ENCODE data around the gene CDC42SE2.

CDC42SE2 gene

GRCh38 chr5:131377346-131377745 lies 113.5 kb downstream of the CDC42SE2 start:
- H2AFZ ChIP-seq (ENCODE audit: low read depth, low read length, severe bottlenecking): no peak overlapping the region
- H3K9me2 ChIP-seq (replicated peaks; ENCODE audit: insufficient read depth, low read length): no peaks in the 10 kb centered on the region
- H3K4me2 ChIP-seq (ENCODE audit: low read depth, low read length, poor library complexity, severe bottlenecking): peak overlapping the region; percentile 53
- no peaks in the 10 kb centered on the region for H4K20me1 ChIP-seq (ENCODE audit: low read depth, low read length)
- no peaks in the 10 kb centered on the region for H3K9me3 ChIP-seq (ENCODE audit: insufficient read depth, low read length)
- H3F3A ChIP-seq (ENCODE audit: insufficient read depth): peaks cover 73% of the 10 kb centered on the region
- peak overlapping the region; percentile 90 for H3K27ac ChIP-seq (ENCODE audit: low read depth, low read length)
- no peak for TF ChIP-seq CTCF (IDR thresholded peaks at IDR 0.05; ENCODE audit: insufficient read depth, low read length, poor library complexity, severe bottlenecking)
- no peak for TF ChIP-seq EZH2phosphoT487 (conservative IDR thresholded peaks at IDR 0.05; ENCODE audit: low read length)
- peaks cover 85% of the 10 kb centered on the region for H3K79me2 ChIP-seq (ENCODE audit: insufficient read depth, low read length)
- H3K36me3 ChIP-seq (ENCODE audit: low read length): no peaks in the 10 kb centered on the region
- H3K27me3 ChIP-seq (ENCODE audit: low read length): no peaks in the 10 kb centered on the region
- no peak overlapping the region for H3K9ac ChIP-seq (ENCODE audit: low read length)
- H3K4me3 ChIP-seq (ENCODE audit: insufficient read depth, low read length, poor library complexity, severe bottlenecking): no peak overlapping the region

- no peak overlapping the region for H3K4me3 ChIP-seq (ENCODE audit: insufficient read depth, low read length, poor library complexity, severe bottlenecking)
- no peaks in the 10 kb centered on the region for H3K36me3 ChIP-seq (ENCODE audit: low read length)
- H3K9me2 ChIP-seq (replicated peaks; ENCODE audit: insufficient read depth, low read length): no peaks in the 10 kb centered on the region
- peak overlapping the region; percentile 90 for H3K27ac ChIP-seq (ENCODE audit: low read depth, low read length)
- no peaks in the 10 kb centered on the region for H3K9me3 ChIP-seq (ENCODE audit: insufficient read depth, low read length)
- no peaks in the 10 kb centered on the region for H4K20me1 ChIP-seq (ENCODE audit: low read depth, low read length)
- no peaks in the 10 kb centered on the region for H3K27me3 ChIP-seq (ENCODE audit: low read length)
- peak overlapping the region; percentile 53 for H3K4me2 ChIP-seq (ENCODE audit: low read depth, low read length, poor library complexity, severe bottlenecking)
- no peak for TF ChIP-seq CTCF (IDR thresholded peaks at IDR 0.05; ENCODE audit: insufficient read depth, low read length, poor library complexity, severe bottlenecking)
- TF ChIP-seq EZH2phosphoT487 (conservative IDR thresholded peaks at IDR 0.05; ENCODE audit: low read length): no peak
- peaks cover 85% of the 10 kb centered on the region for H3K79me2 ChIP-seq (ENCODE audit: insufficient read depth, low read length)
- H2AFZ ChIP-seq (ENCODE audit: low read depth, low read length, severe bottlenecking): no peak overlapping the region
- peaks cover 77% of the 10 kb centered on the region for H3F3A ChIP-seq (ENCODE audit: insufficient read depth)
- H3K9ac ChIP-seq (ENCODE audit: low read length): no peak overlapping the region
Measured at GRCh38 chr5:131377785-131378325, 114.0 kb downstream of the CDC42SE2 start.

GRCh38 chr5:131378721-131379541 lies 115.1 kb downstream of the CDC42SE2 start:
- peaks cover 85% of the 10 kb centered on the region for H3K79me2 ChIP-seq (ENCODE audit: insufficient read depth, low read length)
- no peaks in the 10 kb centered on the region for H3K27me3 ChIP-seq (ENCODE audit: low read length)
- H3K9me2 ChIP-seq (replicated peaks; ENCODE audit: insufficient read depth, low read length): no peaks in the 10 kb centered on the region
- peak overlapping the region; percentile 9 for H3K4me3 ChIP-seq (ENCODE audit: insufficient read depth, low read length, poor library complexity, severe bottlenecking)
- H3K9me3 ChIP-seq (ENCODE audit: insufficient read depth, low read length): no peaks in the 10 kb centered on the region
- TF ChIP-seq EZH2phosphoT487 (conservative IDR thresholded peaks at IDR 0.05; ENCODE audit: low read length) (no peak), CTCF (IDR thresholded peaks at IDR 0.05; ENCODE audit: insufficient read depth, low read length, poor library complexity, severe bottlenecking) (no peak)
- H3K36me3 ChIP-seq (ENCODE audit: low read length): no peaks in the 10 kb centered on the region
- peak overlapping the region; percentile 53 for H3K4me2 ChIP-seq (ENCODE audit: low read depth, low read length, poor library complexity, severe bottlenecking)
- peak overlapping the region; percentile 90 for H3K27ac ChIP-seq (ENCODE audit: low read depth, low read length)
- H3F3A ChIP-seq (ENCODE audit: insufficient read depth): peaks cover 78% of the 10 kb centered on the region
- H2AFZ ChIP-seq (ENCODE audit: low read depth, low read length, severe bottlenecking): no peak overlapping the region
- H4K20me1 ChIP-seq (ENCODE audit: low read depth, low read length): no peaks in the 10 kb centered on the region
- H3K9ac ChIP-seq (ENCODE audit: low read length): peak overlapping the region; percentile 21; the same call in 1 of the 2 replicates
